ENCODE measurements around the gene DALRD3.

The DALRD3 gene

GRCh38 chr3:48974076-48974864, 44.1 kb downstream of the DALRD3 start:
- no peak for DNase-seq

- no peak for DNase-seq
Observed at GRCh38 chr3:48970586-48970985, 47.8 kb downstream of the DALRD3 start.

- DNase-seq: peak; percentile 41 to 58
Observed at GRCh38 chr3:48966876-48967361, 51.5 kb downstream of the DALRD3 start.

GRCh38 chr3:48966367-48966766, 52.0 kb downstream of the DALRD3 start:
- DNase-seq: no peak

Data from activated T-cell treated with anti-CD3 and anti-CD28 coated beads, Interleukin-2, amount 50 U/mL, for 48 hours (primary cell).